Hepatocyte (in vitro differentiated cells): ENCODE results near the gene SFXN5.

Experiments used
- CTCF ChIP-seq: fragments of 200-600 bp; sonication (generic); IDR thresholded peaks from 2 replicates; pipeline ENCODE4 v1.5.1; 2016; ENCODE audit warnings: antibody characterized with exemption, mild to moderate bottlenecking; ENCODE audit not compliant: poor library complexity
- EZH2phosphoT487 ChIP-seq: fragments of 200-600 bp; sonication (generic); IDR thresholded peaks from one replicate; pipeline ENCODE4 v1.6.1; 2018; ENCODE audit warnings: antibody characterized with exemption, mild to moderate bottlenecking, low read depth, moderate library complexity; ENCODE audit not compliant: unreplicated experiment, severe bottlenecking

GRCh38 chr2:73091696-73092095, 20.2 kb upstream of the SFXN5 start:
- no peak for TF ChIP-seq CTCF
- TF ChIP-seq EZH2phosphoT487, result no peak
